Esophagus squamous epithelium (tissue), 5 donors: ENCODE measurements around the gene STRBP. TPM values are rescaled to one million over a fixed set of nuclear protein-coding genes. Genes with fewer than 3 reads are reported as not detected.

Source experiments
- DNase-seq: peaks from one replicate; lab custom pipeline; 2025; lab: John Stamatoyannopoulos, UW
- H3K27ac ChIP-seq, 4 donors: fragments of 200-600 bp; sonication (generic); one replicate each; pipeline ENCODE4 v1.5.1; 2016 to 2019; ENCODE audit warnings: mild to moderate bottlenecking in 1 of 4
- H3K27me3 ChIP-seq, 4 donors: fragments of 200-600 bp; sonication (generic); 1 replicate in 3 of 4; 2 replicates in 1 of 4; pipeline versions ENCODE4 v1.5.1 to v1.6.0; 2017 to 2021; ENCODE audit warnings: antibody characterized with exemption in 1 of 4
- H3K36me3 ChIP-seq, 3 donors: fragments of 200-600 bp; sonication (generic); one replicate each; pipeline ENCODE4 v1.5.1; 2016 to 2019
- H3K4me1 ChIP-seq, 3 donors: fragments of 200-600 bp; sonication (generic); one replicate each; pipeline ENCODE4 v1.5.1; 2017 to 2019
- H3K4me3 ChIP-seq, 4 donors: fragments of 200-600 bp; sonication (generic); 1 replicate in 3 of 4; 2 replicates in 1 of 4; pipeline ENCODE4 v1.5.1; 2016 to 2019; ENCODE audit warnings: mild to moderate bottlenecking in 2 of 4, moderate library complexity in 1 of 4
- H3K9me3 ChIP-seq, 3 donors: fragments of 200-600 bp; sonication (generic); one replicate each; pipeline ENCODE4 v1.5.1; 2016 to 2019
- CTCF ChIP-seq, 6 experiments: fragments of 450-650 bp in 4 of 6; fragments of 200-600 bp in 2 of 6; sonication (generic) in 2 of 6; IDR thresholded peaks; one replicate each; pipeline ENCODE4 v1.5.1; 2016 to 2019; ENCODE audit warnings: antibody characterized with exemption in 6 of 6, mild to moderate bottlenecking in 4 of 6, moderate library complexity in 4 of 6
- POLR2A ChIP-seq, 4 donors: fragments of 450-650 bp; IDR thresholded peaks; one replicate each; pipeline ENCODE4 v1.6.1; 2017; ENCODE audit warnings: antibody characterized with exemption in 4 of 4, mild to moderate bottlenecking in 4 of 4, moderate library complexity in 3 of 4
- WGBS, 2 donors: methylation state at CpG; one replicate each; pipeline ENCODE4 v1.1.5; 2018; 5-methylcytosine and 5-hydroxymethylcytosine counted together
- intact Hi-C: fragments of 100-400 bp; cut with DNase I; formaldehyde crosslinking; loops from one replicate; pipeline ENCODE4 v1.15.0; 2022
- total RNA-seq, 4 donors: library from RNA; depleted of rRNA; stranded (reverse); fragments of >200 nt; gene quantifications; one replicate each; pipeline ENCODE4 v1.1.0, GENCODE V29; 2016
- donor health status: DM: yes; HTN: yes; CAD: no.

Gene STRBP
- total RNA-seq, 4 donors from 2014 or later: 22.7 to 26.1 (median 23.6) TPM

- Histone ChIP-seq H3K4me1 (no peaks in the 10 kb centered on the region), H3K36me3 (peaks cover 0 to 90% (median 0%) of the 10 kb centered on the region in 3 donors), H3K4me3 (no peak overlapping the region), H3K27me3 (no peaks in the 10 kb centered on the region), H3K9me3 (no peaks in the 10 kb centered on the region), H3K27ac (no peak overlapping the region)
- intact Hi-C loops: no loop called here
- DNase-seq: no peak
- TF ChIP-seq CTCF (IDR thresholded peaks at IDR 0.05): no peak
- no peak for TF ChIP-seq POLR2A (IDR thresholded peaks at IDR 0.05)
- 83 to 90% methylated on average over 3 of the region's 3 CpGs for WGBS, 2 donors
Observed at GRCh38 chr9:123121457-123121856, 146.9 kb downstream of the STRBP start.

- Histone ChIP-seq H3K4me1 (peaks cover 0 to under 1% (median 0%) of the 10 kb centered on the region in 3 donors), H3K4me3 (no peak overlapping the region), H3K27ac (no peak overlapping the region), H3K36me3 (peaks cover 0 to 90% (median 0%) of the 10 kb centered on the region in 3 donors), H3K27me3 (no peaks in the 10 kb centered on the region), H3K9me3 (no peaks in the 10 kb centered on the region)
- intact Hi-C loops: no loop called here
- TF ChIP-seq CTCF (IDR thresholded peaks at IDR 0.05) (no peak), POLR2A (IDR thresholded peaks at IDR 0.05) (no peak)
- no peak for DNase-seq
- 83% methylated on average over 1 of the region's 1 CpG for WGBS, 2 donors
Observed at GRCh38 chr9:123120953-123121352, 147.4 kb downstream of the STRBP start.

- Histone ChIP-seq H3K27me3 (no peaks in the 10 kb centered on the region), H3K36me3 (peaks cover 0 to 90% (median 0%) of the 10 kb centered on the region in 3 donors), H3K27ac (no peak overlapping the region), H3K9me3 (no peaks in the 10 kb centered on the region), H3K4me3 (no peak overlapping the region), H3K4me1 (peaks cover 0 to 5% (median 0%) of the 10 kb centered on the region in 3 donors)
- DNase-seq: no peak
- intact Hi-C loops: no loop called here
- TF ChIP-seq CTCF (IDR thresholded peaks at IDR 0.05) (no peak), POLR2A (IDR thresholded peaks at IDR 0.05) (no peak)
- 75 to 86% methylated on average over 3 to 5 of the region's 5 CpGs for WGBS, 2 donors
Observed at GRCh38 chr9:123120131-123120530, 148.3 kb downstream of the STRBP start.

- DNase-seq: no peak
- H3K4me1 ChIP-seq: peaks cover 0 to 5% (median 0%) of the 10 kb centered on the region in 3 donors
- H3K9me3 ChIP-seq: no peaks in the 10 kb centered on the region
- no peaks in the 10 kb centered on the region for H3K27me3 ChIP-seq
- intact Hi-C loops: no loop called here
- no peak overlapping the region for H3K4me3 ChIP-seq
- 72% methylated on average over 7 of the region's 7 CpGs for WGBS, 2 donors
- no peak overlapping the region for H3K27ac ChIP-seq
- H3K36me3 ChIP-seq: peaks cover 0 to 91% (median 0%) of the 10 kb centered on the region in 3 donors
- TF ChIP-seq CTCF (IDR thresholded peaks at IDR 0.05) (no peak), POLR2A (IDR thresholded peaks at IDR 0.05) (no peak)
Observed at GRCh38 chr9:123119566-123119965, 148.8 kb downstream of the STRBP start.

- 78 to 96% methylated on average over 6 of the region's 6 CpGs for WGBS, 2 donors
- peaks cover 0 to 83% (median 0%) of the 10 kb centered on the region in 3 donors for H3K36me3 ChIP-seq
- H3K27ac ChIP-seq: no peak overlapping the region
- no peak overlapping the region for H3K4me3 ChIP-seq
- intact Hi-C loops: no loop called here
- no peak for TF ChIP-seq POLR2A (IDR thresholded peaks at IDR 0.05)
- no peak for TF ChIP-seq CTCF (IDR thresholded peaks at IDR 0.05)
- DNase-seq: no peak
- H3K27me3 ChIP-seq: no peaks in the 10 kb centered on the region
- H3K9me3 ChIP-seq: no peaks in the 10 kb centered on the region
- peaks cover 0 to 17% (median 0%) of the 10 kb centered on the region in 3 donors for H3K4me1 ChIP-seq
Observed at GRCh38 chr9:123116036-123116435, 152.3 kb downstream of the STRBP start.
